Activated gamma-delta T cell treated with anti-CD3 and anti-CD28 coated beads, Interleukin-2, amount 50 U/mL, for 16 hours (primary cell): ENCODE results near the gene TRIM36.

Experiments used
- DNase-seq: peaks from one replicate; pipeline ENCODE4 v3.0.0-alpha.2; 2020; ENCODE audit warnings: low read depth

Gene TRIM36

GRCh38 chr5:115169487-115170133 is at the start of gene TRIM36:
TRIM36 (minus strand) TSS chr5:115169908; CDS start chr5:115169634, 274 bp downstream.
- peak; percentile 79 for DNase-seq

GRCh38 chr5:115214541-115214940 is 44.8 kb upstream of the TRIM36 start:
- DNase-seq: no peak

GRCh38 chr5:115209279-115209678 is 39.6 kb upstream of the TRIM36 start:
- DNase-seq: peak; percentile 3

- no peak for DNase-seq
These were observed 33.2 kb upstream of the TRIM36 start for GRCh38 chr5:115202952-115203351.

GRCh38 chr5:115196161-115196560 is 26.5 kb upstream of the TRIM36 start:
- no peak for DNase-seq

- no peak for DNase-seq
These were observed 25.0 kb upstream of the TRIM36 start for GRCh38 chr5:115194676-115195075.

GRCh38 chr5:115193295-115193694 is 23.6 kb upstream of the TRIM36 start:
- no peak for DNase-seq

GRCh38 chr5:115192098-115192497 is 22.4 kb upstream of the TRIM36 start:
- DNase-seq: no peak

GRCh38 chr5:115191474-115192031 is 21.8 kb upstream of the TRIM36 start:
- DNase-seq: no peak

GRCh38 chr5:115190388-115190787 is 20.7 kb upstream of the TRIM36 start:
- DNase-seq: no peak

- DNase-seq: no peak
These were observed 20.2 kb upstream of the TRIM36 start for GRCh38 chr5:115189866-115190265.

GRCh38 chr5:115186794-115187193 is 17.1 kb upstream of the TRIM36 start:
- no peak for DNase-seq

- no peak for DNase-seq
These were observed 15.1 kb upstream of the TRIM36 start for GRCh38 chr5:115184770-115185169.

GRCh38 chr5:115181757-115182156 is 12.0 kb upstream of the TRIM36 start:
- DNase-seq: no peak

- DNase-seq: no peak
These were observed 10.5 kb upstream of the TRIM36 start for GRCh38 chr5:115180165-115180709.

- DNase-seq: no peak
These were observed 9.9 kb upstream of the TRIM36 start for GRCh38 chr5:115179394-115180164.

- no peak for DNase-seq
These were observed 9.3 kb upstream of the TRIM36 start for GRCh38 chr5:115179030-115179393.

- DNase-seq: no peak
These were observed 1.3 kb upstream of the TRIM36 start for GRCh38 chr5:115170929-115171510.

GRCh38 chr5:115170134-115170928 is 623 bp upstream of the TRIM36 start:
- DNase-seq: no peak

- DNase-seq: no peak
These were observed 750 bp downstream of the TRIM36 start for GRCh38 chr5:115168829-115169486.

GRCh38 chr5:115166744-115167393 is 2.8 kb downstream of the TRIM36 start:
- no peak for DNase-seq
